Stimulated activated memory B cell treated with anti-CD40 and anti-IgM and Interleukin-4, amounts not matched to agents 10 μg/mL and 1 μg/mL and 100 μg/mL, for 72 hours (primary cell): ENCODE data around the gene ARMC10.
"Not testable (repeated sequence)": the region's sequence is repeated elsewhere in the genome, so short reads cannot be mapped to it uniquely, and the experiment has no call there.

Source experiments
- ATAC-seq: fragments of 150-1000 bp; cut with Tn5 transposase; 2 replicates; pipeline ENCODE4 v1.10.0; 2021
- H3K27ac Mint-ChIP-seq: one replicate; pipeline ENCODE4 v1.8.0; 2022; ENCODE audit warnings: mild to moderate bottlenecking, mixed read lengths
- H3K27me3 Mint-ChIP-seq: one replicate; pipeline ENCODE4 v1.8.0; 2022; ENCODE audit warnings: mixed read lengths
- H3K36me3 Mint-ChIP-seq: one replicate; pipeline ENCODE4 v1.8.0; 2022; ENCODE audit warnings: mixed read lengths
- H3K4me1 Mint-ChIP-seq: one replicate; pipeline ENCODE4 v1.8.0; 2022; ENCODE audit warnings: mixed read lengths
- H3K4me3 Mint-ChIP-seq: one replicate; pipeline ENCODE4 v1.8.0; 2022; ENCODE audit warnings: mild to moderate bottlenecking, moderate library complexity, mixed read lengths
- H3K9me3 Mint-ChIP-seq: one replicate; pipeline ENCODE4 v1.8.0; 2022; ENCODE audit warnings: mixed read lengths

The ARMC10 gene

DNA sequence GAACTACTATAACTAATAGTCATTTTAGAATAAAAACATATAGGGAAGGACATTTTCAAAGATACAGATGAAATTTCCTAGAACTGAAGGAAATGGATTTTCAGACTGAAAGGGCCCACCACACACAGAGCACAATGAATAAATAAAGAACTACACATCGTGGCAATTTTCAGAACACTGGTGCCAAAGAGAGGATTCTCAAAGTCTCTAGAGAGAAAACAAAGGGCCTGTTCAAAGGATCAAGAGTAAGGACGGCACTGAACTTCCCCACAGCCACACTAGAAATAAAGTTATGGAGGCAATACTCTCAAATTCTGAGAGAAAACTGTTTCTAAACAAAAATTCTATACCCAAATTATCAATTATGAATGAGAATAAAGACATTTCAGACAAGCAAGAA is 52.1 kb downstream of the ARMC10 start:
- no peak for ATAC-seq
- no peak overlapping the region for H3K27ac Mint-ChIP-seq
- H3K4me1 Mint-ChIP-seq, result peaks cover 7% of the 10 kb centered on the region
- peaks cover 27% of the 10 kb centered on the region for H3K36me3 Mint-ChIP-seq
- no peak overlapping the region for H3K4me3 Mint-ChIP-seq
- H3K9me3 Mint-ChIP-seq, result no peaks in the 10 kb centered on the region
- no peaks in the 10 kb centered on the region for H3K27me3 Mint-ChIP-seq

DNA sequence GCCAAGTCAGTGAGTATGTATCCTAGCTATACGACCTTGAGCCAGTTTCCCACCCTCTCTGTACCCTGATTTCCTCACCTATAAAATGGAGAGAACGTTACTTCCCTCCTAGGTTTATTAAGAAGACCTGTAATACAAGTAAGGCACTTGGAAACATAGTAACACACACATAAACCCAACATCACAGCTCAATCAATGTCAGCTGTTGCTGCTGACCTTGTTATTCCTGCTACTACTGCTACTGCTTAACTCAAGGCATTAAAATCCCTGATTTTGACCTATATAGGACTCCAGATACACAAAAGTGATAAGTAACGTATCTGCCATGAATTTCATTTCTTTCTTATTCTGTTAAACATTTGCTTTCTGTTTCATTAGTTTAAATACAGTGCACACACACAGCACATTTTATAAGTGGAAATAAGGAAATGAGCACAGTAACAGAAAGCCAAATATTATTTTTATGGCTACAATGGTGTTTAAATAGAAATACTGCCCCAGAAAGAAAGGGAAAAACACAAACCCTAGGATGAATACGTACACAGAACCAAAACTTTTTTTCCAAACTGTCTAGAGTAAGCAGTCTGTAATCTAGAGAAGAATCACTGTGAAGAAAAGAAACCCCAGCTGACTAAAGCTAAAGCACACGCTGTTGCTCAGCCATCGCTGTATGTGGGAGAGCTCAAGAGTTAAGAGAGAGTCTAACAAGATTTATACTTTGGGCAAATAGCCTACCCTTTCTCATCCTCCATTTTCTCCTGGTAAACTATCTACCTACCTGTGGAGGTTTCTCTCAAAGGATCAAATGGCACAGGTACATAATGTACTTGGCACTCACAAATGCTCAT is 55.0 kb downstream of the ARMC10 start:
- H3K27ac Mint-ChIP-seq, result no peak overlapping the region
- H3K9me3 Mint-ChIP-seq, result no peaks in the 10 kb centered on the region
- peaks cover 15% of the 10 kb centered on the region for H3K36me3 Mint-ChIP-seq
- no peak for ATAC-seq
- H3K4me3 Mint-ChIP-seq, result no peak overlapping the region
- peaks cover 20% of the 10 kb centered on the region for H3K4me1 Mint-ChIP-seq
- no peaks in the 10 kb centered on the region for H3K27me3 Mint-ChIP-seq

DNA sequence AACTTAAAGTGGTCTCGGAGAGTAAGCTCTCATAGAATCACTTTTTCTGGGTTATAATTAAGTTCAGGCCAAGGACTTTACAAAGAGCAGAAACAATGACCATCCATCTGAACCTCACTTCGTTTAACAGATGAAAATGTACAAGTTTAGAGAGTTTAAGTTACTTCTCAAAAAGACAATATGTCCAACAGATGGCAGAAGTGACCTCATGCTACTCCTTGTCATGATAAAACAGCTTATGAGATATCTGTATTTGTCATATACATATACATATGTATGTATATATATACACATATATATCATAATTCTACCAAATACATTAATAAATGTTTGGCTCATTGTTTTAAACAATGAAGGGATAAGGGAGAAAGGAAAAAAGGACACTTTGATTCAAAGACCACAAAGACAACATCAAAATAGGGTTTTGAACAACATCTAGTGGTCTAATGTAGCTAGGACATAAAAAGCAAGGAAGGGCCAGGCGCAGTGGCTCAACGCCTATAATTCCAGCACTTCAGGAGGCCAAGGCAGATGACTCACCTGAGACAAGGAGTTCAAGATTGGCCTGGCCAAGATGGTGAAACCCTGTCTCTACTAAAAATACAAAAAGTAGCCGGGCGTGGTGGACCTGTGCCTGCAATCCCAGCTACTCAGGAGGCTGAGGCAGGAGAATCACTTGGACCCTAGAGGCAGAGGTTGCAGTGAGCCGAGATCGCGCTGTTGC is 56.1 kb downstream of the ARMC10 start:
- Mint-ChIP-seq H3K9me3 (no peaks in the 10 kb centered on the region), H3K27ac (no peak overlapping the region), H3K4me1 (peaks cover 20% of the 10 kb centered on the region), H3K4me3 (no peak overlapping the region), H3K27me3 (no peaks in the 10 kb centered on the region), H3K36me3 (peaks cover 13% of the 10 kb centered on the region)
- ATAC-seq, result no peak

DNA sequence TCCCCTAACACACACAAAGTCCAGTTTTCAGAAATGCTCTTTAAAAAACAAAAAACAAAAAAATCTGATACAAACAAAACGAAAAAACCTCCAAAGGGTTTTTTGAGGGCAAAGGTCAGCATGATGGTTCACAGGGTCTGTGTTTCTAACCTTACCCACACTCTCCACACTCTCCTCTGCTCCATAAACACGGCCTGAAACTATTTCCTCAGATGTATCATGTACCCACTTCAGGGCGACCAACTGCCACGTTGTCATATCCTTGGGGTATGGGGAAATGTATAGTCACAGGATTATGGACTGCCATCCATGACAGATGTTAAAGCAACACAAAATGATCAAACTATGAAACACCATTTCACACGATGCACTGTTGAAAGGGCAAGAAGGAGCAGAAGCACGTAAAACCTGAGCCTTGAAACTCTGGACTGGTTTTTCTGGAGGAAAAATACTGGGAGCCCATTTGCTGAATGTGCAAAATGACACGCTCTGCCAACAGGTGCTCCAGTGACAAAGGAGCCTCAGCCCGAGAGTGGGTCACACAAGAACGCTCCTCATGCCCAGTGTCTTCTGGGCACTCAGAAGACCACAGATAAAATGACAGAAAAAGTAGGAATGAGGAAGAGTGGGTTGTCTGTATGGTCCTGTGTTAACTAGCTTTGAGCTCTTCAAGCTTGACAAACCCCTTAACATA is 58.2 kb downstream of the ARMC10 start:
- Mint-ChIP-seq H3K9me3 (no peaks in the 10 kb centered on the region), H3K36me3 (peaks cover 5% of the 10 kb centered on the region), H3K4me1 (peaks cover 20% of the 10 kb centered on the region), H3K27me3 (no peaks in the 10 kb centered on the region), H3K27ac (no peak overlapping the region), H3K4me3 (no peak overlapping the region)
- no peak for ATAC-seq

DNA sequence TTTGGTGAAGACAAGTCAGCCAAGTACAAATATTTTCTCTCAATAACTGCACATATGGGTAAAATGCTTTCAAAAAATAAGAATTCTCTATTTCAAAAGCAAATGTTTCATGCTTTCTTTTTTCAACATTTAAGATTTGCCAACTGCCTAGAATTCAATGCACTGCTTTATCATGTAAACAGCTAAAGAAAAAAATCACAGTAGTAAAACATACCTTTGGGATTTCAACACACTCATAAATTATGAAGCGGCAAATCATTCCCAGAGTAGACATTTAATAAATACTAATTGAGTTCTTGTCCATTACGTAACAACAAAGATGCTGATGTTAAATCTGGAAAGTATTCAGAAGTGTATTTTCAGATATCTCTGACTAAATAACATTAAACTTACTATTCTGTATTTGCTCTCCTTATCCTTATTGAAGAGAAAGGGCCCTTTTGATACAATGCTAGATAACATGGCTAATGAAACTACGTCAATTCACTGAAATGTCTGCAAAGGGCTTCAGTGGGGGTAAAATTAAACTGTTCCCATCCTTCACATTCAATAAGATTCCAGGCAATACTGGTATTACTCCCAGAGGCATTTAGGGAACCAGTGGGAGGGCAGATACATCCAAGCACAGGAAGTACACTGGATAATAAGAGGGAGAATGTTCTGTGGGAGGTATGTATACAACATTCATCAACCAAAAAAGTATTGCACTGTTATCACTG is 60.1 kb downstream of the ARMC10 start:
- H3K4me3 Mint-ChIP-seq, result no peak overlapping the region
- no peaks in the 10 kb centered on the region for H3K36me3 Mint-ChIP-seq

DNA sequence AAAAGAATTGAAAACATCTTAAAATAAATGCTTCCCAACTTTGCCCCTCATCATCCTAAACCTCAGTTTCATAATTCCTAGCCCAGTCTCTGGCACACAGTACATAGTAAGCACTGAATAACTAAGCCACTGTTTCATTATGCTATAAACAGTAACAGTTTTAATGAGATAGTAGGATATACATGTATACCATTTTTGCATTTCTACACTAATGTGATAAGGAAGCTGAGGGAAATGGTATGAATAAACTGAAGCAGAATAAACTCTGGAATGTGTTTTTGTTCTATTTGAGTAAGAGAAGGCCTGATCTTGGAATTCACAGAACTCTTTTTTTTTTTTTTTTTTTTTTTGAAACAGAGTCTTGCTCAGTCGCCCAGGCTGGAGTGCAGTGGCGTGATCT is 65.1 kb downstream of the ARMC10 start:
- Mint-ChIP-seq H3K4me1 (no peaks in the 10 kb centered on the region), H3K27me3 (no peaks in the 10 kb centered on the region), H3K4me3 (no peak overlapping the region), H3K9me3 (no peaks in the 10 kb centered on the region), H3K27ac (no peak overlapping the region), H3K36me3 (peaks cover 17% of the 10 kb centered on the region)
- no peak for ATAC-seq

More for the DNA sequence above, 60.1 kb downstream of the ARMC10 start:
- H3K27ac Mint-ChIP-seq, result no peak overlapping the region
- no peaks in the 10 kb centered on the region for H3K9me3 Mint-ChIP-seq
- H3K4me1 Mint-ChIP-seq, result peaks cover 17% of the 10 kb centered on the region
- no peak for ATAC-seq
- H3K27me3 Mint-ChIP-seq, result no peaks in the 10 kb centered on the region

DNA sequence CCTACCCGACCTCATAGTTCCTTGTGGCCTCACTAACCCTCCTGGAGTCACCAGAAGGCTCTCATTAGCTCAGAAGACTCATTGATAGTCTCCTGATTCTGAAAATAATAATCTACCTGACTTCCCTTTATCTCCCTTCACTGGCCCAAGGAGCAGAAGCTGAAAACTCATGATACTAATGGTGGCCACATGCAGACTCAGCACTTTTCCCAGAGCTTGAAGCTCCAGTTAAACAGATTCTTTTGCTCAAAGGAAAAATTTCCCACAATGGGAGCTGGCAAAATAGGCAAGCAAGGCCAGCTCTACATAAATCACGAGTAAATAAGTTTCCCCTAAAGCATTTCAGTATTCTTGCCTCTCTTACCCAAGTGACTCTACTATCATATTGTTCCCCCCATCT is 65.7 kb downstream of the ARMC10 start:
- H3K9me3 Mint-ChIP-seq, result no peaks in the 10 kb centered on the region
- peaks cover 17% of the 10 kb centered on the region for H3K36me3 Mint-ChIP-seq
- H3K4me1 Mint-ChIP-seq, result no peaks in the 10 kb centered on the region
- no peak overlapping the region for H3K27ac Mint-ChIP-seq
- no peak overlapping the region for H3K4me3 Mint-ChIP-seq
- H3K27me3 Mint-ChIP-seq, result no peaks in the 10 kb centered on the region
- no peak for ATAC-seq

DNA sequence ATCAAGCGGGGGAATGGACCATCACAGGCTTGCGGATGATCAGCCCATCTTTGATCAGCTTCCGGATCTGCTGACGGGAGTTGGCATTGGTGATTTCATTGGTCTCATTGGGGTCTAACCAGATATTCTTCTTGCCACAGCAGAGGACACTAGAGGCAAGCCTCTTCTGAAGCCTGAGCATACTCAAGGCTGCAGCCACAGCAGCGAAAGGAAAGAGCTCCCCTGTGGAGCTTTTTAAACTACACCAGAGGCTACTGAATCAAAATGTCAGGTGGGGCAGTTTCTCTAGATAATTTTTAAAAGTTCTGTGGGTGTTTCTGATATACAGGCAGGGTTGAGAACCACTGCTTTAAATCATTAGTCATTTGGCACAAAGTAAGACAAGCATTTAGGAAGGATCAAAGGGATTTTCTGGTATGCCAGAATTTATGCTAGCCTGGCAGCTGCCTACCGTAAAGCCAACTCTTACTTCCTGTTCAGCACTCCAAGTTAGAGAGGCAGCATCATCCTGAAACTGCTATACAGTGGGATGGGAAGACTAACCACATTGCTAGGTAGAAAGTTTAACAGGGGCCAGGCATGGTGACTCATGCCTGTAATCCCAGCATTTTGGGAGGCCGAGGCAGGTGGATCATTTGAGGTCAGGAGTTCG is 66.9 kb downstream of the ARMC10 start:
- Mint-ChIP-seq H3K4me3 (no peak overlapping the region), H3K27me3 (no peaks in the 10 kb centered on the region), H3K9me3 (no peaks in the 10 kb centered on the region), H3K36me3 (peaks cover 17% of the 10 kb centered on the region), H3K27ac (no peak overlapping the region), H3K4me1 (peaks cover 9% of the 10 kb centered on the region)
- ATAC-seq, result no peak

DNA sequence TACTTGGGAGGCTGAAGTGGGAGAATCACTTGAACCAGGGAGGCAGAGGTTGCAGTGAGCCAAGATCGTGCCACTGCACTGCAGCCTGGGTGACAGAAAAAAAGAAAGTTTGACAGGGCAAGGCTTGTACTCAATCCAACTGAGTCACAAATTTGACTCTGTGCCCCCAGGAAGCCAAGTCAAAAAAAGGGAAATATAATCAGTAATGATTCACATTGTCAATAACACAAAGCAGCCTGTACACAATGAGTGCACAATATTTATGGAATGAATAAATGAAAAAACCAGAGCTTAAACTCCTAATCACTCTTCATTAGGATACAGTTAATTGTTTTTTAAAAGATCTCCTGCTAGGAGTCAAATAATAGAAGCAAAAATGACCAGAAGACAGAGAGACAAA is 67.6 kb downstream of the ARMC10 start:
- Mint-ChIP-seq H3K36me3 (peaks cover 17% of the 10 kb centered on the region), H3K4me3 (no peak overlapping the region), H3K9me3 (no peaks in the 10 kb centered on the region), H3K4me1 (peaks cover 15% of the 10 kb centered on the region), H3K27ac (no peak overlapping the region), H3K27me3 (no peaks in the 10 kb centered on the region)
- no peak for ATAC-seq

DNA sequence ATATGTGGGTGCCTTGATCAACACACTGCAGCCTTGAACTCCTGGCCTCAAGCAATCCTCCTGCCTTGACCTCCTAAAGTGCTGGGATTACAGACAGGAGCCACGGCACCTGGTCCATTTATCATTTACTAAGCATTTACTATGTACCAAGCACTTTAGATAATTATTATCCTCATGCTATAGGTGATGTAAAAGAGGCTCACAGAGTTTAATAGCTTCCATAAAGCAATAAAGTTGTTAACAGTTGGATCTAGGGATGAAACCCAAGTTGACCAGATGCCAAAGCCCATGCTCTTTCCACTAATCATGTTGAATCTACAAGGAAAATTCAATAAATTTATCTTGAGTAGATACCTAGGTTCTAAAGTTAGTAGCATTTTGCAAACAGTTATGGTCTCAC is 68.9 kb downstream of the ARMC10 start:
- Mint-ChIP-seq H3K9me3 (no peaks in the 10 kb centered on the region), H3K27me3 (no peaks in the 10 kb centered on the region), H3K36me3 (peaks cover 17% of the 10 kb centered on the region), H3K4me1 (peaks cover 27% of the 10 kb centered on the region), H3K4me3 (no peak overlapping the region), H3K27ac (no peak overlapping the region)
- ATAC-seq, result no peak

DNA sequence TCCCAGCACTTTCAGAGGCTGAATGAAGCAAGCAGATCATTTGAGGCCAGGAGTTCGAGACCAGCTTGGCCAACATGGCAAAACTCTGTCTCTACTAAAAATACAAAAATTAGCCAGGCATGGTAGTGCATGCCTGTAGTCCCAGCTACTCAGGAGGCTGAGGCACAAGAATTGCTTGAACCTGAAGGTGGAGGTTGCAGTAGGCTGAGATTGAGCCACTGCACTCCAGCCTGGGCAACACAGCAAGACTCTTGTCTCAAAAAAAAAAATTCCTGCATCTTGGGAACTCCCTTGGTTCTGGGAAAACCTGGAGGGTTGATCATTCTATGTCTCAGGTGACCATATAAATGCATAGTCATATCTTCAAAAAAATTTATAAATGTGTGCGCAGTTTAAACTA is 69.8 kb downstream of the ARMC10 start:
- not testable (repeated sequence) for H3K27me3 Mint-ChIP-seq, H3K9me3 Mint-ChIP-seq, H3K4me3 Mint-ChIP-seq, H3K27ac Mint-ChIP-seq, ATAC-seq
- Mint-ChIP-seq H3K4me1 (peaks cover 30% of the 10 kb centered on the region), H3K36me3 (peaks cover 17% of the 10 kb centered on the region)

DNA sequence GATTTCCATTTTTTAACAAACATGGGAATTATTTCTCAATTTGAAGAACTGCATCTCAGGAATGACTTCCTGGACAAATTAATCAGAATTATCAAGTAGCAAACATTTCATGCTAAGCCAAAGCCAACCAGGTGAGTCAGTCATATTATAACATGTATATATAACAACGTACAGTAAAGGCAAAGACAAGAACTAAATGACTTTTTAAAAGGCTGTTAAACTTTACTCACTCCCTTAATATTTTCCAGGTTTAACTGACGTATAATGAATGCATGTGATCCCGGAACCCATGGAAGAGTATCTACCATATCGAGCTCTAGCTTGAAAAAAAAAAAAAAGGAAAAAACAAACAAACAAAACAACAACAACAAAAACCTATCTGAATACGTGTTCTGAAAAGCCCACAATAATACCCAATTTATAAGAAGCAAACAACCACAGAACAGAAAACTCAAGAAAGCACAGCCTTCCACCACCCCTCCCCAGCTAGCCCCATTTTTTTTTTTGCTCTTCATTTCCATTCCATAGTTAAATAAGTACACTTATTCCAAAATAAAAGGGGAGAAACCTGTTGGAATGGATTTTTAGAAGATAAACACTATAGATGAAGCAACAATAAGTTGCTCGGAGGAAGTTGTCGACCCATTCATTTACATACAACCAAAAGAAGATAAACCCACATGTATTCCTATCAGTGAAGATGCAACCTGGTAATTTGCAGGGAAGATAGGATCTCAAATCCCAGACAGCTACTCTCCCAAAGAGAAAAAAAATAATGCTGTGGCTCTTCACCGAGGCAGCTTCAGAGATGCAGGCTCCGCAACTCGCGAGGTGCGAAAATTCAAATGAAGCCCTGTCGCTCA is 73.4 kb downstream of the ARMC10 start:
- ATAC-seq, result no peak
- Mint-ChIP-seq H3K4me3 (peak overlapping the region; percentile 93), H3K27me3 (no peaks in the 10 kb centered on the region), H3K9me3 (no peaks in the 10 kb centered on the region), H3K4me1 (peaks cover 44% of the 10 kb centered on the region), H3K27ac (peak overlapping the region; percentile 94), H3K36me3 (peaks cover 12% of the 10 kb centered on the region)
